Hepatocyte (in vitro differentiated cells): ENCODE results near the gene PHLDA3. TPM values are rescaled to one million over a fixed set of nuclear protein-coding genes. Genes with fewer than 3 reads are reported as not detected.

Experiments
- DNase-seq: peaks from one replicate; pipeline ENCODE4 v3.0.0-alpha.2; 2016; ENCODE audit warnings: low spot score
- H2AFZ ChIP-seq: fragments of 200-600 bp; sonication (generic); 2 replicates; pipeline ENCODE4 v1.6.0; 2016; ENCODE audit warnings: antibody characterized with exemption, mild to moderate bottlenecking
- H3K27ac ChIP-seq: fragments of 200-600 bp; sonication (generic); 2 replicates; pipeline ENCODE4 v1.5.1; 2016; ENCODE audit warnings: mild to moderate bottlenecking
- H3K27me3 ChIP-seq: fragments of 200-600 bp; sonication (generic); 2 replicates; pipeline ENCODE4 v1.6.1; 2016
- H3K36me3 ChIP-seq: fragments of 200-600 bp; sonication (generic); replicated peaks from 2 replicates; pipeline ENCODE4 v1.5.1; 2016; ENCODE audit warnings: low read depth; ENCODE audit not compliant: insufficient read depth
- H3K4me1 ChIP-seq: fragments of 200-600 bp; sonication (generic); 2 replicates; pipeline ENCODE4 v1.5.1; 2016; ENCODE audit warnings: mild to moderate bottlenecking, moderate library complexity; ENCODE audit not compliant: insufficient read depth
- H3K4me2 ChIP-seq: fragments of 200-600 bp; sonication (generic); 2 replicates; pipeline ENCODE4 v1.6.0; 2016
- H3K4me3 ChIP-seq: fragments of 200-600 bp; sonication (generic); 2 replicates; pipeline ENCODE4 v1.5.1; 2016; ENCODE audit warnings: mild to moderate bottlenecking
- H3K79me2 ChIP-seq: fragments of 200-600 bp; sonication (generic); 2 replicates; pipeline ENCODE4 v1.6.0; 2017; ENCODE audit warnings: mild to moderate bottlenecking
- H3K9me2 ChIP-seq: fragments of 200-600 bp; sonication (generic); replicated peaks from 2 replicates; pipeline ENCODE4 v1.6.0; 2017; ENCODE audit warnings: mild to moderate bottlenecking; ENCODE audit not compliant: insufficient read depth
- H3K9me3 ChIP-seq: fragments of 200-600 bp; sonication (generic); 2 replicates; pipeline ENCODE4 v1.5.1; 2016; ENCODE audit warnings: low read depth, mild to moderate bottlenecking
- H4K20me1 ChIP-seq: fragments of 200-600 bp; sonication (generic); 2 replicates; pipeline ENCODE4 v1.6.0; 2016; ENCODE audit warnings: mild to moderate bottlenecking; ENCODE audit not compliant: insufficient read depth, poor library complexity, severe bottlenecking
- CTCF ChIP-seq: fragments of 200-600 bp; sonication (generic); IDR thresholded peaks from 2 replicates; pipeline ENCODE4 v1.5.1; 2016; ENCODE audit warnings: antibody characterized with exemption, mild to moderate bottlenecking; ENCODE audit not compliant: poor library complexity
- EZH2 ChIP-seq: fragments of 200-600 bp; sonication (generic); IDR thresholded peaks from 2 replicates; pipeline ENCODE4 v1.6.1; 2016; ENCODE audit warnings: antibody characterized with exemption, mild to moderate bottlenecking, borderline replicate concordance
- EZH2phosphoT487 ChIP-seq: fragments of 200-600 bp; sonication (generic); IDR thresholded peaks from one replicate; pipeline ENCODE4 v1.6.1; 2018; ENCODE audit warnings: antibody characterized with exemption, mild to moderate bottlenecking, low read depth, moderate library complexity; ENCODE audit not compliant: unreplicated experiment, severe bottlenecking
- WGBS: methylation state at CpG from one replicate; pipeline ENCODE4 v1.1.6; 2016; ENCODE audit warnings: low lambda C conversion rate; ENCODE audit errors: missing lambda C conversion rate; 5-methylcytosine and 5-hydroxymethylcytosine counted together
- polyA plus RNA-seq: library from polyadenylated mRNA; unstranded; fragments of >200 nt; fragmentation: Nextera tagmentation; extraction: Ambion mirVana; gene quantifications from 2 replicates; pipeline ENCODE4 v1.2.1, GENCODE V29; 2016
- total RNA-seq: library from RNA; depleted of rRNA; stranded (reverse); fragments of >200 nt; gene quantifications from 2 replicates; pipeline ENCODE4 v1.2.3, GENCODE V29; 2014

The PHLDA3 gene
- total and polyA plus RNA-seq, 2 experiments from 2014 or later = 30.2 to 62.9 TPM

- 78% methylated on average over 4 of the region's 4 CpGs for WGBS
- H3K27me3 ChIP-seq = no peaks in the 10 kb centered on the region
- no peak for TF ChIP-seq CTCF
- no peak for TF ChIP-seq EZH2phosphoT487
- no peak for TF ChIP-seq EZH2
Observed at GRCh38 chr1:201470581-201470980, 1.6 kb upstream of the PHLDA3 start.

GRCh38 chr1:201469645-201470074 is 672 bp upstream of the PHLDA3 start:
- H4K20me1 ChIP-seq = peaks cover 9% of the 10 kb centered on the region
- no peak for DNase-seq
- H3K4me3 ChIP-seq = peak overlapping the region; percentile 90
- H3K9me2 ChIP-seq = no peaks in the 10 kb centered on the region
- H3K27me3 ChIP-seq = no peaks in the 10 kb centered on the region
- no peaks in the 10 kb centered on the region for H3K36me3 ChIP-seq
- TF ChIP-seq EZH2phosphoT487 (no peak), CTCF (no peak), EZH2 (no peak)
- peak overlapping the region; percentile 64 for H2AFZ ChIP-seq
- H3K9me3 ChIP-seq = no peaks in the 10 kb centered on the region
- peaks cover 30% of the 10 kb centered on the region for H3K79me2 ChIP-seq
- peak overlapping the region; percentile 95 for H3K27ac ChIP-seq
- peak overlapping the region; percentile 85 for H3K4me2 ChIP-seq
- 28% methylated on average over 16 of the region's 16 CpGs for WGBS
- peaks cover 29% of the 10 kb centered on the region for H3K4me1 ChIP-seq

More at GRCh38 chr1:201470581-201470980, 1.6 kb upstream of the PHLDA3 start:
- Histone ChIP-seq H3K36me3 (no peaks in the 10 kb centered on the region), H2AFZ (no peak overlapping the region), H3K27ac (no peak overlapping the region), H4K20me1 (peaks cover 9% of the 10 kb centered on the region), H3K4me1 (peaks cover 29% of the 10 kb centered on the region), H3K9me3 (no peaks in the 10 kb centered on the region), H3K79me2 (peaks cover 30% of the 10 kb centered on the region), H3K4me2 (no peak overlapping the region), H3K4me3 (no peak overlapping the region), H3K9me2 (no peaks in the 10 kb centered on the region)
- DNase-seq = no peak

DNA sequence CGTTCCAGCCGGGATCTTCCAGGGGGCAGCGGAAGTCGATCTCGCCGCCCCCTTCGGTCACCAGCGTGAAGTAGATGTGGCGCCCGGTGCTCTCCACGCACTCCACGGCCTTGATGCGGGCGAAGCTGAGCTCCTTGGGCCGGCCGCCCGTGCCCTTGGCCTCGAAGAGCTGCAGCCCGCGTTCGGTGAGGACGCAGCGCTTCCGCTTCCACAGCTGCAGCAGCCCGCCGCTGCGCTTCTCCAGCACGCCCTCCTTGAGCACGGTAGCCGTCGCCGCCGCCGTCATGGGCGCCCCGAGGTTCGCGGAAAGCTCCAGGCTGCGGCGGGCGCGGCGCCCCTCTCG is 516 bp downstream of the PHLDA3 start:
- WGBS = 2% methylated on average over 44 of the region's 44 CpGs
- no peaks in the 10 kb centered on the region for H3K9me2 ChIP-seq

More for the DNA sequence above, 516 bp downstream of the PHLDA3 start:
- Histone ChIP-seq H3K27ac (peak overlapping the region; percentile 95), H3K4me1 (peaks cover 29% of the 10 kb centered on the region), H3K27me3 (no peaks in the 10 kb centered on the region), H4K20me1 (peaks cover 9% of the 10 kb centered on the region), H3K36me3 (no peaks in the 10 kb centered on the region), H3K79me2 (peaks cover 30% of the 10 kb centered on the region), H3K9me3 (no peaks in the 10 kb centered on the region), H2AFZ (peak overlapping the region; percentile 64), H3K4me3 (peak overlapping the region; percentile 90), H3K4me2 (peak overlapping the region; percentile 85)
- peak; percentile 64 for DNase-seq
- TF ChIP-seq CTCF (no peak), EZH2phosphoT487 (no peak), EZH2 (no peak)
